Upper lobe of left lung (tissue), 6 donors: Measurements from ENCODE around the gene CCDC88A. TPM values are rescaled to one million over a fixed set of nuclear protein-coding genes. Genes with fewer than 3 reads are reported as not detected.

ENCODE experiments used
- ATAC-seq, 2 donors: fragments of 200-7000 bp; cut with Tn5 transposase; one replicate each; pipeline ENCODE4 v1.9.1; 2022; ENCODE audit warnings: mild to moderate bottlenecking in 2 of 2, moderate library complexity in 2 of 2; ENCODE audit not compliant: low FRiP score in 2 of 2
- DNase-seq, 2 donors: peaks; one replicate each; pipeline ENCODE4 v3.0.0-alpha.2; 2019 to 2020
- H3K27ac ChIP-seq, 4 donors: fragments of 200-600 bp; sonication (generic); one replicate each; pipeline ENCODE4 v1.5.1; 2016 to 2019
- H3K27me3 ChIP-seq, 4 donors: fragments of 200-600 bp; sonication (generic); one replicate each; pipeline ENCODE4 v1.5.1; 2017 to 2019
- H3K36me3 ChIP-seq, 4 donors: fragments of 200-600 bp; sonication (generic); one replicate each; pipeline ENCODE4 v1.5.1; 2016 to 2019
- H3K4me1 ChIP-seq, 4 donors: fragments of 200-600 bp; sonication (generic); one replicate each; pipeline ENCODE4 v1.5.1; 2018 to 2019
- H3K4me3 ChIP-seq, 4 donors: fragments of 200-600 bp; sonication (generic); one replicate each; pipeline ENCODE4 v1.5.1; 2017 to 2019; ENCODE audit warnings: mild to moderate bottlenecking in 2 of 4, moderate library complexity in 1 of 4
- H3K9me3 ChIP-seq, 4 donors: fragments of 200-600 bp; sonication (generic); one replicate each; pipeline ENCODE4 v1.5.1; 2018 to 2019
- EP300 ChIP-seq, 4 donors: sonication (generic); formaldehyde crosslinking; IDR thresholded peaks; one replicate each; pipeline ENCODE4 v1.5.1; 2017; ENCODE audit warnings: antibody characterized with exemption in 4 of 4, control low read depth in 2 of 4
- POLR2A ChIP-seq, 4 donors: fragments of 450-650 bp; IDR thresholded peaks; one replicate each; pipeline ENCODE4 v1.5.1; 2016 to 2017; ENCODE audit warnings: antibody characterized with exemption in 4 of 4, mild to moderate bottlenecking in 2 of 4
- POLR2AphosphoS5 ChIP-seq, 2 donors: sonication (generic); formaldehyde crosslinking; IDR thresholded peaks; one replicate each; pipeline ENCODE4 v1.5.1; 2017; ENCODE audit warnings: antibody characterized with exemption in 2 of 2
- WGBS, 2 donors: methylation state at CpG; one replicate each; pipeline ENCODE4 v1.1.5; 2017 to 2018; 5-methylcytosine and 5-hydroxymethylcytosine counted together
- total RNA-seq, 6 donors: library from RNA; depleted of rRNA in 4 of 6; stranded (reverse); fragments of >200 nt in 4 of 6; gene quantifications; one replicate each; pipeline versions ENCODE4 v1.1.0 to v1.2.1, GENCODE V29; 2016 to 2021
- TF ChIP-seq, protein P1 (sequence below), 6 experiments: fragments of 450-650 bp in 4 of 6; fragments of 200-600 bp in 2 of 6; sonication (generic) in 2 of 6; IDR thresholded peaks; one replicate each; pipeline ENCODE4 v1.5.1; 2016 to 2019; ENCODE audit warnings: antibody characterized with exemption in 6 of 6
- donor health status: DM: no; HTN: no; CAD: no; lungs with moderate emphysema.
- donor health status: DM: no; HTN: yes; CAD: no; lungs with severe emphysema.

The CCDC88A gene
- total RNA-seq, 6 donors from 2014 or later: 66.7 to 128 (median 91.2) TPM

DNA sequence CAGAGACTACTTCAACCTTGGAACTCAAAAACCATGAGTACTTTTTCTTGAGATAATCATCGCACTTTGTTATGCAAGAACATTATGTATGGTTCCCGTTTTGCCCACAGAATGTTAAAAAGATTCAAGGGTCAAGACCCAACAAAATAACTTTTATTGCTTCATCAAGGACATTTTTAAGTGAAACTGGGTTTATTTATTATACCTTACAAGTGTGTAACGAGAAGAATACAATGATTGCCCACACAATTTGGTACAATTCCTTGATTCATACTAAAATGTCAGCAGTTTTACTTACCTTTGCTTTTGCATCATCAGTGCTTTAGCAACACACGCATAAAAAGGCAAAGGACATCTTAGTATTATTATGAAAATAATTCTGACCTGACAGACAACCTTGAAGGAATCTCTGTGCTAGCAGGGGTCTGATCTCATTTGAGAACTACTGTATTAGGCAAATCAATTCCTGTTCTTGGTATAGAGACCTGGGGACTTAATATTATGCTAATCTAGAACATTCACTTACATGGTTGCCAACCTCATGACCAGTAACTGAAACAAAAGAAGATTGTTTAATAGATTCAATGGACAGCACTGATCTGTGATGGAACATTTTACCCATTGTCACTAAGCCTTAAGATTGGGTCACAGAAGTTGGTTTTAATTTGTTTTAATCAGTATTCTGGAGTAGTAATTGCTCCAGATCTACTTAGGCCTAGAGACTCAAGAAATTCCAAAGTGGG is 16.2 kb downstream of the CCDC88A start:
- ATAC-seq (no peak), DNase-seq (no peak)
- Histone ChIP-seq H3K4me1 (no peaks in the 10 kb centered on the region), H3K27ac (no peak overlapping the region), H3K36me3 (peaks cover 0 to 7% (median 2%) of the 10 kb centered on the region in 4 donors), H3K9me3 (no peaks in the 10 kb centered on the region), H3K4me3 (no peak overlapping the region), H3K27me3 (no peaks in the 10 kb centered on the region)
- TF ChIP-seq, protein P1, sequence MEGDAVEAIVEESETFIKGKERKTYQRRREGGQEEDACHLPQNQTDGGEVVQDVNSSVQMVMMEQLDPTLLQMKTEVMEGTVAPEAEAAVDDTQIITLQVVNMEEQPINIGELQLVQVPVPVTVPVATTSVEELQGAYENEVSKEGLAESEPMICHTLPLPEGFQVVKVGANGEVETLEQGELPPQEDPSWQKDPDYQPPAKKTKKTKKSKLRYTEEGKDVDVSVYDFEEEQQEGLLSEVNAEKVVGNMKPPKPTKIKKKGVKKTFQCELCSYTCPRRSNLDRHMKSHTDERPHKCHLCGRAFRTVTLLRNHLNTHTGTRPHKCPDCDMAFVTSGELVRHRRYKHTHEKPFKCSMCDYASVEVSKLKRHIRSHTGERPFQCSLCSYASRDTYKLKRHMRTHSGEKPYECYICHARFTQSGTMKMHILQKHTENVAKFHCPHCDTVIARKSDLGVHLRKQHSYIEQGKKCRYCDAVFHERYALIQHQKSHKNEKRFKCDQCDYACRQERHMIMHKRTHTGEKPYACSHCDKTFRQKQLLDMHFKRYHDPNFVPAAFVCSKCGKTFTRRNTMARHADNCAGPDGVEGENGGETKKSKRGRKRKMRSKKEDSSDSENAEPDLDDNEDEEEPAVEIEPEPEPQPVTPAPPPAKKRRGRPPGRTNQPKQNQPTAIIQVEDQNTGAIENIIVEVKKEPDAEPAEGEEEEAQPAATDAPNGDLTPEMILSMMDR (IDR thresholded peaks at IDR 0.05): no peak
- TF ChIP-seq EP300 (IDR thresholded peaks at IDR 0.05) (no peak), POLR2A (IDR thresholded peaks at IDR 0.05) (no peak), POLR2AphosphoS5 (IDR thresholded peaks at IDR 0.05) (no peak)
- WGBS, 2 donors: 64 to 83% methylated on average over 4 of the region's 4 CpGs

DNA sequence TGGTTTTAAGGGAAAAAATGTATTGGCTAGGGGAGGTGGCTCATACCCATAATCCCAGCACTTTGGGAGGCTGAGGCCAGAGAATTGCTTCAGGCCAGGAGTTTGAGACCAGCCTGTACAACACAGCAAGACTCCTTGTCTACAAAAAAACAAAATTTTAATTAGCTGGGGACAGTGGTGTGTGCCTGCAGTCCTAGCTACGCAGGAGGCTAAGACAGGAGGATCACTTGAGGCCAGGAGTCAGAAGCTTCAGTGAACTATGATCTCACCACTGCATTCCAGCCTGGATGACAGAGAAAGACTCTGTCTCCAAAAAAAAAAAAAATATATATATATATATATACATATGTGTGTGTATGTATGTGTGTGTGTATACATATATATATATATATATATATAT is 18.5 kb downstream of the CCDC88A start:
- no peak overlapping the region for H3K27ac ChIP-seq
- DNase-seq: no peak
- H3K4me1 ChIP-seq: no peaks in the 10 kb centered on the region
- H3K36me3 ChIP-seq: peaks cover 0 to 7% (median 2%) of the 10 kb centered on the region in 4 donors
- no peak overlapping the region for H3K4me3 ChIP-seq
- no peaks in the 10 kb centered on the region for H3K27me3 ChIP-seq
- H3K9me3 ChIP-seq: no peaks in the 10 kb centered on the region
- no peak for ATAC-seq
- 89 to 100% methylated on average over 1 of the region's 1 CpG for WGBS, 2 donors
- TF ChIP-seq POLR2A (IDR thresholded peaks at IDR 0.05) (no peak), POLR2AphosphoS5 (IDR thresholded peaks at IDR 0.05) (no peak), EP300 (IDR thresholded peaks at IDR 0.05) (no peak)
- TF ChIP-seq, protein P1 (IDR thresholded peaks at IDR 0.05): no peak

DNA sequence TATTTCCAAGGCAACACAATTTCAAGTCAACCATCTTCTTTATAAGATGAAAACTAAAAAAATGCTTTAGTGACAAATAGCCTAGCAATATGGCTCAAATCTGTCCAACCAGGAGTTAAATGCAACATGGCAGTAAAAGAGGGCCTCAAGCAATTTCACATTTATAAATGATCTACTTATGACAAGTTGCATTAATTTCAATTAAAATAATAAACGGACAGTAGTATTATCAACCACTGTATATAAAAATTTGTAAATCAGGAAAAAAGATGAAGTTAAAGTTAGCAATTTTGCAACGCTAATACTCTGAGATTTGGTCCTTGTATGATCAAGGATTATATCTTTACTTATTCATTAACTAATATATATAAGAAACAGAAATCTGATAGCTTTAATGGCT is 19.3 kb downstream of the CCDC88A start:
- Histone ChIP-seq H3K4me3 (no peak overlapping the region), H3K27me3 (no peaks in the 10 kb centered on the region), H3K4me1 (no peaks in the 10 kb centered on the region), H3K27ac (no peak overlapping the region), H3K36me3 (peaks cover 0 to 4% (median 0%) of the 10 kb centered on the region in 4 donors), H3K9me3 (no peaks in the 10 kb centered on the region)
- no peak for ATAC-seq
- WGBS, 2 donors: 92 to 100% methylated on average over 2 of the region's 2 CpGs
- TF ChIP-seq EP300 (IDR thresholded peaks at IDR 0.05) (no peak), POLR2AphosphoS5 (IDR thresholded peaks at IDR 0.05) (no peak), POLR2A (IDR thresholded peaks at IDR 0.05) (no peak)
- TF ChIP-seq, protein P1 (IDR thresholded peaks at IDR 0.05): no peak
- no peak for DNase-seq

DNA sequence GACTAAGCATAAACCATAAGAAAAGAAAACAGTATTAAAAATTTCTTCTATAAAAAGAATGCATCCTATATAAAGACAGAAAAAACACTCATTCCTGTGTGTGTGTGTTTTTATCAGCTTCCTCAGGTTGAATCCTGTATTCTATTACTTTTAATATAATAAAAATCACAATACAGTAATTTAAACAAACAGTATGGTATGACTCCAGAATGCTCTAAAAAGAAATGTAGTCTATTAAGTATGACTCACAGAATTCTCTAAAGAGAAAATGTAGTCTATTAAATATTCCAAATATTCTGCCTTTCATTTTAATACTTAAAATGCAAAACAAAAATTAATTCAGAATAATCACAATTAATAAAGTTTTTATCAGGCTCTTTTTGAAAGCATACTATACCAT is 19.8 kb downstream of the CCDC88A start:
- ATAC-seq (no peak), DNase-seq (no peak)
- no peaks in the 10 kb centered on the region for H3K4me1 ChIP-seq
- H3K4me3 ChIP-seq: no peak overlapping the region
- no peaks in the 10 kb centered on the region for H3K27me3 ChIP-seq
- H3K36me3 ChIP-seq: no peaks in the 10 kb centered on the region
- H3K9me3 ChIP-seq: no peaks in the 10 kb centered on the region
- TF ChIP-seq EP300 (IDR thresholded peaks at IDR 0.05) (no peak), POLR2A (IDR thresholded peaks at IDR 0.05) (no peak), POLR2AphosphoS5 (IDR thresholded peaks at IDR 0.05) (no peak)
- TF ChIP-seq, protein P1 (IDR thresholded peaks at IDR 0.05): no peak
- no peak overlapping the region for H3K27ac ChIP-seq
